ENCODE data around the gene ATP11C.

- TF ChIP-seq, protein P1, sequence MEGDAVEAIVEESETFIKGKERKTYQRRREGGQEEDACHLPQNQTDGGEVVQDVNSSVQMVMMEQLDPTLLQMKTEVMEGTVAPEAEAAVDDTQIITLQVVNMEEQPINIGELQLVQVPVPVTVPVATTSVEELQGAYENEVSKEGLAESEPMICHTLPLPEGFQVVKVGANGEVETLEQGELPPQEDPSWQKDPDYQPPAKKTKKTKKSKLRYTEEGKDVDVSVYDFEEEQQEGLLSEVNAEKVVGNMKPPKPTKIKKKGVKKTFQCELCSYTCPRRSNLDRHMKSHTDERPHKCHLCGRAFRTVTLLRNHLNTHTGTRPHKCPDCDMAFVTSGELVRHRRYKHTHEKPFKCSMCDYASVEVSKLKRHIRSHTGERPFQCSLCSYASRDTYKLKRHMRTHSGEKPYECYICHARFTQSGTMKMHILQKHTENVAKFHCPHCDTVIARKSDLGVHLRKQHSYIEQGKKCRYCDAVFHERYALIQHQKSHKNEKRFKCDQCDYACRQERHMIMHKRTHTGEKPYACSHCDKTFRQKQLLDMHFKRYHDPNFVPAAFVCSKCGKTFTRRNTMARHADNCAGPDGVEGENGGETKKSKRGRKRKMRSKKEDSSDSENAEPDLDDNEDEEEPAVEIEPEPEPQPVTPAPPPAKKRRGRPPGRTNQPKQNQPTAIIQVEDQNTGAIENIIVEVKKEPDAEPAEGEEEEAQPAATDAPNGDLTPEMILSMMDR (IDR thresholded peaks at IDR 0.05) = no peak
- TF ChIP-seq POLR2A (IDR thresholded peaks at IDR 0.05) = no peak
Measured at GRCh38 chrX:139881572-139881971, 51.3 kb downstream of the ATP11C start.
